ENCODE measurements around the gene LAMP1.
"Not testable (repeated sequence)": the region's sequence is repeated elsewhere in the genome, so short reads cannot be mapped to it uniquely, and the experiment has no call there.

The LAMP1 gene

DNA sequence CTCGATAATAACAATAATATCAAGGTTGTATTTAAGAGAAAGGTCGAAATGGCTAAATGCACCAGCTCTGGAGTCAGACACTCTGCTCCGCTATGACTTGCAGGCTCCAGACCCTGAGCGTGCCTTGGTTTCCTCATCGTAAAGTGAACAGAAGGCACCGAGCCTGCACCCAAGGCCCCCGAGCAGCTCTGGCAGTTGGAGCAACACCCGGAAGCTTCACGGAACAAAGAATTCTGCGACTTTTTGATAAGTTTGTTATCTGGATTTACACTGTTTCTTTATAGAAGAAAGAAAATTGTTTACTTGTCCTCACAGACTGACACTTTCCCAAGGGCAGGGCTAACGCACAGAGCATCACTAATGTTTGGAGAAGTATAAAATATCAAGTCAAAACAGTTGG lies 62.5 kb downstream of the LAMP1 start:
- no peak for DNase-seq

- no peak for DNase-seq
Observed at GRCh38 chr13:113360446-113360845, 63.4 kb downstream of the LAMP1 start.

DNA sequence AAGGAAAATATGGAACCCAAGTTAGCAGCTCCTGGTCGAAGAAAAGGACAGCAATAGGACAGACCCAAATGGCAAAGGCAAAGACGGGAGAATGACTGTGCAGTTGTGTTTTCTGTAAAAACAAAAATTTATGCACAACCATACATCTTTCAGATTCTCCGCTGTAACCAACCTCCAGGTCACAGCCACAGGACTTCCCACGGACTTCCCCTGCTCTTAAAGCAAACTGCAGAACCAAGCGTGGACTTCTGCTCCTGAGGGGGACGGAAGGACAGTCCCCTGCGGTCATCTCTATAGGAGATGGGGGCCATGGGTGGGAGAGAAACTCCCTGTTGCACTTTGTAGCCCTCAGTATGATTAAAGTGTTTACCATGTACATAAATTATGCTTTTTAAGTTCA lies 64.4 kb downstream of the LAMP1 start:
- no peak for DNase-seq

DNA sequence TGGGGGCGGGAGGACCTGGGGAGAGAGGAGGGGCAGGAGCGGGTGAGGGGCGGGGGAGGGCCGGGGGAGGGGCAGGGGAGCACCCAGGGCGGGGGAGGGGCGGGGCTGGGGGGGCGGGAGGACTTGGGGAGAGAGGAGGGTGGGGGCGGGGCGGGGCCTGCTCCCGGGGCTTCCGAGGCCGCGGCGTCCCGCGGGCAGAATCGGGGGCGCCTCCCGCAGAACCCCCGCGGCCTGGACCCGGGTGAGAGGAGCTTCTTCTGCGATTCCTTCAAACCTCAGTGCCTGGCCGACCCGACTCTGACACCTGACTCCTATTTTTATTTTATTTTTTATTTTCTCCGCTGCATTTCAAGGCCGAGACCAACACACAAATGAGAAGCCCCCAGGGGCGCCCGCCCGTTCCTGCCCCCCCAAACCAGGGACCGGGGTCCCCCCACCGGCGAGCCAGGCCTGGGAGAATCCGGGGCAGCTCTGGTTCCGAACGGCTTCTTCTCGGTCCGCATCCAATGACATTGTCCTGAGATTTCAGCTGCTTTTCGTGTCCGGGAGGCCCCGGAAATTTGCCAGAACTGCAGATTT lies 67.4 kb downstream of the LAMP1 start:
- DNase-seq: no peak

DNA sequence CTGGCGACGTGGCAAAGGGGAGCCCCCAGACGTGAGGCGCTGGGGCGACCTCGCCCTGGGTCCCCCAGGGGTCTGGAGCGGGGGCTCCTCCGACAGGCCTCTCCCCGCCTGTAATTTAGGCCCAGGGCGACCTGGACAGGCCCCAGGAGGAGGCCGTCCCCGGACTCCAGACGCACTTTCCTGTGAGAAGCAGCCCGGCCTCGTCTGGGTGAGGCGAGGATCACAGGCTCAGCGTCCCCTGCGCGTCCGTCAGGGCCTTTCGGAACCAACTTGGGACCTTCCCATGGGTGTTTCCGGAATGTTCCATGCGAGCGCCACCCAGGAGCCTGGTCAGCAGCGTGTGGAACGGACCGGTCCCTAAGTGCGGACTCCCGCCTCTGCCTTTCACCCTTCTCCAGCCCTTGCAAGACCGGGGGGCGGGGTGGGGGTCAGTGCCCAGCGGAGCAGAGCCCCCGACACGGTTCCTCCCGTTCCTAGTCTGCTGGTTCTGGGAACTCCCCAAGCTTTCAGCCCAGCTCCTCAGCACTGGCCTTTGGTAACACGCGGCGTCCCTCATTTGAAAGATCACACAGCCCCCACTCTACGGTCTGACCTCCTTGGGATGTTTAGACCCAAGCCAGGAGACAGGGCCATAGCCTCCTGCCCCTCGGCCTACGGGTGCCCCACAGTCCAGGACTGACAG lies 68.0 kb downstream of the LAMP1 start:
- DNase-seq: no peak

DNA sequence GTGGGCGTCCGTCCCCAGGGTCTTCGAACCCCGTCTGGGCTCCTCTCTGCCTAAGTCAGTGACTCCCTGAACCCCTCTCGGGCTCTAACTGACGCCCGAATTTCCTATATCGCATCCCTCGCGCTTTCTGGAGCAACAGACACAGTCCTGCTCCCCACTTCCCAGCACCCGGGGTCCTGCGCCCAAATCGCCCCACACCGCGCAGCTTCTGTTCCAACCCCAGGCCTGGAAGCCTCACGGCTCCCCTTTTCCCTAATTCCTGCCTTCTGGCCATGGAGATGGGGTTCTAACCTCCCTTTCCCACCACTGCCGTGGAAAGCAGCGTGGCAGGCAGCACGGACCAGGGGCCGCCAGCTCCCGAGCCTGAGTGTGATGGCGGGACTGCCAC lies 68.5 kb downstream of the LAMP1 start:
- DNase-seq: no peak

- DNase-seq: no peak
Observed at GRCh38 chr13:113365971-113366588, 69.0 kb downstream of the LAMP1 start.

- no peak for DNase-seq
Observed at GRCh38 chr13:113367020-113367560, 70.1 kb downstream of the LAMP1 start.

GRCh38 chr13:113367771-113368170 lies 70.7 kb downstream of the LAMP1 start:
- DNase-seq: no peak

DNA sequence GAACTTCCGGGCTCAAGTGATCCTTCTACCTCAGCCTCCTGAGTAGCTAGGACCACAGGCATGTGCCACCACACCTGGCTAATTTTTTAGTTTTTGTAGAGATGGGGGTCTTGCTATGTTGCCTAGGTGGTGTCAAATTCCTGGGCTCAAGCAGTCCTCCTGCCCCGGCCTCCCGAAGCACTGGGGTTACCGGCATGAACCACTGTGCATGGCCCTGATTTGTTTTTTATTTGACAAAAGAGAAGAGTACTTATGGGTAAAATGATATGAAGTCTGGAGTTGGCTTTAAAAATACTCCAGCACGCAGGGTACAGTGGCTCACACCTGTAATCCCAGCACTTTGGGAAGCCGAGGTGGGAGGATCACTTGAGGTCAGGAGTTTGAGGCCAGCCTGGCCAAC lies 71.3 kb downstream of the LAMP1 start:
- DNase-seq: not testable (repeated sequence)

DNA sequence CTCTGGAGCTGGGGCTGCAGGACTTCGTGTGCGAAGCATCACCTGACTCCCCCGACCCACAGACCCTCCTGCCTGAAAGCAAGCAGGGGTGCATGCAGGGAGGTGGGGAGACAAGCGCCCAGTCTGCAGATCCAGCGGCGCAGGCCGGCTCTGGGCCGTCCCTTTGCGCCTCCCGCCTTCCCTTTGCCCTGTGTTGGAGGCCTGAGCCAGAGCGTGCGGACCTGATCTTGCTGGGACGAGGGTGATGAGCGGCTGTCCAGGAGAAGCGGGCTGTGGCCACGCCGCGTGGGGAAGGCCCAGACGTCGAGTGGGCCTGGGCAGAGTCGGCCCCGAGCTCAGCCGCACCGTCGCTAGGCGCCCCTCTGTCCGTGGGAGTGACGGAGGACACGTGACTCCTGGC lies 72.2 kb downstream of the LAMP1 start:
- no peak for DNase-seq

GRCh38 chr13:113369881-113370280 lies 72.8 kb downstream of the LAMP1 start:
- no peak for DNase-seq

DNA sequence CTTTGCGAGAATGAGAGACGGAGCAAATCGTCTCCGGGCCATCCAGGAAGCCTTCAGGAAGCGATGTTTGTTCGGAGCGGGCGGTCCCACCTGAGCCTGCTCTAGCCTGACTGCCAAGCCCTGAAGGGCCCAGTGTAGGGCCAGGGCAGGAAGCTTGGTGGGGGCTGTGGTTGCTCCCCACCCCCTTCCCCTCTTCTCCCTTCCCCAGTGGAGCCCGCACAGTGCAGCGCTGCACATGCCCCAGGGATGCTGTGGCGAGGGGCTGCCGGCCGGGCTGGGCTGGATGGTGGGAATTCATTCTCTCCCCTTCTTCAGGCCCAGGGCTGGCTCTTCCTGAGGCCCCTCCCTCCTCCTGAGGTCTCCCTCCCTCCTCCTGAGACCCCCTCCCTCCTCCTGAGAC lies 74.0 kb downstream of the LAMP1 start:
- no peak for DNase-seq

DNA sequence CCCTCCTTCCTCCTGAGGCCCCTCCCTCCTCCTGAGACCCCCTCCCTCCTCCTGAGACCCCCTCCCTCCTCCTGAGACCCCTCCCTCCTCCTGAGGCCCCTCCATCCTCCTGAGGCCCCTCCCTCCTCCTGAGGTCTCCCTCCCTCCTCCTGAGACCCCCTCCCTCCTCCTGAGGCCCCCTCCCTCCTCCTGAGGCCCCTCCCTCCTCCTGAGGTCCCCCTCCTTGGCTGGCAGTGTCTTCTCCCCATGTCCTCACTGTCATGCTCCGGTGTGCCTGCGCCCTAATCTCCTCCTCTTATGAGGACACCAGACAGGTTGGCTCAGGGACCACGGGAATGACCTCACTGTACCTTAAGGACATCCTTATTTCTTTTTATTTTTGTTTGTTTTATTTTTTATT lies 74.7 kb downstream of the LAMP1 start:
- not testable (repeated sequence) for DNase-seq

Measured in activated CD4-positive, alpha-beta T cell treated with anti-CD3 and anti-CD28 coated beads, Interleukin-2, amount 50 U/mL, for 4 hours (primary cell).